ENCODE results near the gene CHCHD4. TPM values are rescaled to one million over a fixed set of nuclear protein-coding genes. Genes with fewer than 3 reads are reported as not detected.

Gene CHCHD4
- total RNA-seq, 2 donors from 2014 or later: 14.5 to 25.4 TPM

DNA sequence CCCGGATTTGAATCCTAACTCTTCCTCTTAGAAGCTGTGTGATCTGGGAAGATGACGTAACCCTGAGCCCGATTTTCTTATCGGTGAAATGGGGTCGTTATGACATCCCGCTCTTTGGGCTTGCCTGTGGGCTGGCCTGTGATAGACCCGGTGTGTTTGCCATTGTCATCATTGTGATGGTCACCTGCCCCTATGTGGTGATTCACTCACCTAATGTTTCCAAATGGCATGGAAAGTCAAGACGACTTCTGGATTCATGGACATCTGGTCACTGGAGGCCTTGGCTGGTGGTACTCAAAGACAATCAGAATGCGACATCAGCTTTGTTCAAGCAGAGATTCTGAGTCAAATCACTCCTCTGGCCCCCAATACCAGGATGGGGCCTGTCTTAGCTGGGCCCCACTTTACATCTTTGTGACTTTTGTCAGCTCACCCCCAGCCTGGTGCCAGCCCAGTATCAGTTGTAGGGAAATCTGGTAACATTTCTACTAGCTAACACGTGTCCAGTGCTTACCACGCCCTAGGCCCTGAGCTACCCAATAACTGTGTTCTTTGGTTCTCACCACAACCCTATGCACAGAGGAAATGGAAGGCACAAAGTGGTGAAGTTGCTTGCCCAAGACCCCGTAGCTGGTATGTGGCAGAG lies 3.0 kb upstream of the CHCHD4 start:
- intact Hi-C loops (cut with DNase I): no loop called here
- DNase-seq: no peak
- Histone ChIP-seq H3K9me3 (no peaks in the 10 kb centered on the region), H3K27me3 (no peaks in the 10 kb centered on the region), H3K4me1 (peaks cover 14% of the 10 kb centered on the region), H3K36me3 (peaks cover 5% of the 10 kb centered on the region), H3K27ac (no peak overlapping the region), H3K4me3 (no peak overlapping the region), H3K9ac (ENCODE audit: low read depth in 2 of 2, low read length in 2 of 2) (no peak overlapping the region)
- TF ChIP-seq, protein P1, sequence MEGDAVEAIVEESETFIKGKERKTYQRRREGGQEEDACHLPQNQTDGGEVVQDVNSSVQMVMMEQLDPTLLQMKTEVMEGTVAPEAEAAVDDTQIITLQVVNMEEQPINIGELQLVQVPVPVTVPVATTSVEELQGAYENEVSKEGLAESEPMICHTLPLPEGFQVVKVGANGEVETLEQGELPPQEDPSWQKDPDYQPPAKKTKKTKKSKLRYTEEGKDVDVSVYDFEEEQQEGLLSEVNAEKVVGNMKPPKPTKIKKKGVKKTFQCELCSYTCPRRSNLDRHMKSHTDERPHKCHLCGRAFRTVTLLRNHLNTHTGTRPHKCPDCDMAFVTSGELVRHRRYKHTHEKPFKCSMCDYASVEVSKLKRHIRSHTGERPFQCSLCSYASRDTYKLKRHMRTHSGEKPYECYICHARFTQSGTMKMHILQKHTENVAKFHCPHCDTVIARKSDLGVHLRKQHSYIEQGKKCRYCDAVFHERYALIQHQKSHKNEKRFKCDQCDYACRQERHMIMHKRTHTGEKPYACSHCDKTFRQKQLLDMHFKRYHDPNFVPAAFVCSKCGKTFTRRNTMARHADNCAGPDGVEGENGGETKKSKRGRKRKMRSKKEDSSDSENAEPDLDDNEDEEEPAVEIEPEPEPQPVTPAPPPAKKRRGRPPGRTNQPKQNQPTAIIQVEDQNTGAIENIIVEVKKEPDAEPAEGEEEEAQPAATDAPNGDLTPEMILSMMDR (IDR thresholded peaks at IDR 0.05): no peak

GRCh38 chr3:14126887-14127505 lies 2.3 kb upstream of the CHCHD4 start:
- no peak overlapping the region for H3K27ac ChIP-seq
- peaks cover 5% of the 10 kb centered on the region for H3K36me3 ChIP-seq
- DNase-seq: peak; percentile 14
- H3K4me1 ChIP-seq: peaks cover 14% of the 10 kb centered on the region
- no peak overlapping the region for H3K4me3 ChIP-seq
- H3K27me3 ChIP-seq: no peaks in the 10 kb centered on the region
- intact Hi-C loops (cut with DNase I): no loop called here
- TF ChIP-seq, protein P1 (IDR thresholded peaks at IDR 0.05): no peak
- H3K9me3 ChIP-seq: no peaks in the 10 kb centered on the region
- peak overlapping the region in 1 of 2 donors; percentile 96 for H3K9ac ChIP-seq (ENCODE audit: low read depth in 2 of 2, low read length in 2 of 2)

DNA sequence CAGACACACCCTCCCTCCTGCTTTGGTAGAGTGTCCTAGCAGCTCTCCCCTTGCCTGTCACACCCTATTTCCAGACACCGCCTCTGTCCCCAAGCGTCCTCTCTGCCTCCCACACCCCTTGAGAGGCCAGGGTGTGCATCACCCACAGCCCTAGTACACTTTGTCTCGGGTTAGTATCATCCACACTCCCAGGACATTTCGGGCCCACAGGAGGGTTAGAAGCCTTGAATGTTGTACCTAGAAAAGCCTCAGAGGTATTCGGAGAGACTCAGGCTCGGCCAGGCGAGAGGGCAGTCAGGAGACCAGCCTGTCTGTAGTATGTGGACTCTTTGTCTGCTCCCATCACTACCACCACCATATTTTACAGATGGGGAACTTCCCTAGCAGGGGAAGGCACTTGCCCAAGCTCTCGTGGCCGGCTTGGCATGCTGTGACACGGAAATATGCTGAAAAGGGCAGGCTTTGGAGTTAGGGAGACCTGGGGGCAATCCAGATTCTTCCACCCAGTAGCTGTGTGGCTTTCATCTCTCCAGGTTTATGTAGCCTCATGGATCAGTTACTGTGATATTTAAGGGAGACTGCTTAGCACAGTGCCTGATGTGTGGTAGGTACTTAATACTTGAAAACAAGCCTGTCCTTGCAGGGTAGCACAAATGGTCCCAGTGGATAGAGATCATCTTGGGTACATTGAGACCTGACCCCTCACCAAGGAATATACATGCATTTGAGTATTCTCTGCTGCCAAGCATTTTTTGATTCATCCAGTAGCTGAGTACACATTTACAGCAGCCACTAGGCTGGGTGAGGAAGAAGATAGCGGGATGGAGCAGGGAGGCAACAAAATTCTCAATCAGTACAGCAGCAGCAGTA lies 1.6 kb upstream of the CHCHD4 start:
- H3K9ac ChIP-seq (ENCODE audit: low read depth in 2 of 2, low read length in 2 of 2): peak overlapping the region; percentile 88 to 96
- peaks cover 3% of the 10 kb centered on the region for H3K36me3 ChIP-seq
- H3K27me3 ChIP-seq: no peaks in the 10 kb centered on the region
- TF ChIP-seq, protein P1 (IDR thresholded peaks at IDR 0.05): no peak
- peak overlapping the region; percentile 80 for H3K4me3 ChIP-seq
- no peaks in the 10 kb centered on the region for H3K9me3 ChIP-seq
- no peak for DNase-seq
- peaks cover 14% of the 10 kb centered on the region for H3K4me1 ChIP-seq
- peak overlapping the region; percentile 88 for H3K27ac ChIP-seq
- intact Hi-C loops (cut with DNase I): no loop called here

- intact Hi-C loops (cut with DNase I): no loop called here
- H3K4me1 ChIP-seq: peaks cover 14% of the 10 kb centered on the region
- peak overlapping the region; percentile 88 to 96 for H3K9ac ChIP-seq (ENCODE audit: low read depth in 2 of 2, low read length in 2 of 2)
Measured at GRCh38 chr3:14125193-14126016, 735 bp upstream of the CHCHD4 start.

More at GRCh38 chr3:14125193-14126016, 735 bp upstream of the CHCHD4 start:
- TF ChIP-seq, protein P1 (IDR thresholded peaks at IDR 0.05): no peak
- DNase-seq: peak; percentile 80
- Histone ChIP-seq H3K4me3 (peak overlapping the region; percentile 80), H3K36me3 (no peaks in the 10 kb centered on the region), H3K9me3 (no peaks in the 10 kb centered on the region), H3K27me3 (no peaks in the 10 kb centered on the region), H3K27ac (peak overlapping the region; percentile 88)

Measured in colonic mucosa (tissue), 4 donors.